ENCODE data around the gene LOC101059915.
A peak's percentile ranks its signal among the peaks of the same experiment; 100 is the strongest.

LOC101059915 gene

GRCh38 chrX:71667328-71668247 is at the start of gene LOC101059915:
Gene LOC101059915 (plus strand): TSS chrX:71667546.
- no peak for DNase-seq

- no peak for DNase-seq
These were observed 49.6 kb upstream of the LOC101059915 start for GRCh38 chrX:71617742-71618141.

GRCh38 chrX:71618303-71618721 is 49.0 kb upstream of the LOC101059915 start, which contains the start of gene CXCR3:
Gene CXCR3 (minus strand): TSS chrX:71618511. CDS start chrX:71618449, 62 bp downstream.
- DNase-seq, result peak; percentile 75

- DNase-seq, result no peak
These were observed 48.6 kb upstream of the LOC101059915 start for GRCh38 chrX:71618787-71619186.

GRCh38 chrX:71619193-71619592 is 48.2 kb upstream of the LOC101059915 start:
- no peak for DNase-seq

- DNase-seq, result no peak
These were observed 47.4 kb upstream of the LOC101059915 start for GRCh38 chrX:71619986-71620385.

- no peak for DNase-seq
These were observed 45.7 kb upstream of the LOC101059915 start for GRCh38 chrX:71621603-71622002.

GRCh38 chrX:71622032-71622575 is 45.2 kb upstream of the LOC101059915 start:
- DNase-seq, result no peak

GRCh38 chrX:71622576-71623450 is 44.5 kb upstream of the LOC101059915 start:
- DNase-seq, result no peak

GRCh38 chrX:71623714-71624113 is 43.6 kb upstream of the LOC101059915 start:
- DNase-seq, result no peak

GRCh38 chrX:71625471-71625870 is 41.9 kb upstream of the LOC101059915 start:
- DNase-seq, result no peak

- DNase-seq, result no peak
These were observed 40.8 kb upstream of the LOC101059915 start for GRCh38 chrX:71626576-71626975.

GRCh38 chrX:71627588-71628404 is 39.5 kb upstream of the LOC101059915 start:
- DNase-seq, result no peak

- DNase-seq, result no peak
These were observed 37.9 kb upstream of the LOC101059915 start for GRCh38 chrX:71629467-71629866.

- no peak for DNase-seq
These were observed 34.3 kb upstream of the LOC101059915 start for GRCh38 chrX:71632923-71633657.

GRCh38 chrX:71634366-71634765 is 33.0 kb upstream of the LOC101059915 start:
- no peak for DNase-seq

GRCh38 chrX:71636438-71637252 is 30.7 kb upstream of the LOC101059915 start:
- no peak for DNase-seq

- no peak for DNase-seq
These were observed 30.1 kb upstream of the LOC101059915 start for GRCh38 chrX:71637253-71637618.

- DNase-seq, result no peak
These were observed 29.5 kb upstream of the LOC101059915 start for GRCh38 chrX:71637848-71638247.

- no peak for DNase-seq
These were observed 28.9 kb upstream of the LOC101059915 start for GRCh38 chrX:71638409-71638808.

GRCh38 chrX:71640002-71640401 is 27.3 kb upstream of the LOC101059915 start:
- DNase-seq, result no peak
